Measurements from ENCODE around the gene GOLGA6L2.

DNA sequence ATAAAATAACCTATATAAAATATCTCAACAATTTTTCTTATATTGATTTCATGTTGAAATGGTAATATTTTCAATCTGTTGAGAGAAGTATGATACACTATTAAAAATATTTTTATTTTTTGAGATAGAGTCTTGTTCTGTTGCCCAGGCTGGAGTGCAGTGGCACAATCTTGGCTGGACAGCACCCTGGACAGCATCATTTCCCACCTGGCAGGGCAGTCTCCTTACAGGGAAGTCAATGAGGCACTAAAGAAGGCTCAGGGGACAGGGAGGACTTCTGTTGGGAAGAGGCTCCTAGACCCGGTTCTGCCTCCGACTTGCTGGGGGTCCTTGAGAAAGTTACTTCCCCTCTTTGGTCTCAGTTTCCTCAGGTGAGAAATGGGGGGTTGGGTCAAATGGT is 9.4 kb downstream of the GOLGA6L2 start:
- no peak for TF ChIP-seq EZH2 (IDR thresholded peaks at IDR 0.05; ENCODE audit: insufficient read depth, low read length)
- TF ChIP-seq, protein P1, sequence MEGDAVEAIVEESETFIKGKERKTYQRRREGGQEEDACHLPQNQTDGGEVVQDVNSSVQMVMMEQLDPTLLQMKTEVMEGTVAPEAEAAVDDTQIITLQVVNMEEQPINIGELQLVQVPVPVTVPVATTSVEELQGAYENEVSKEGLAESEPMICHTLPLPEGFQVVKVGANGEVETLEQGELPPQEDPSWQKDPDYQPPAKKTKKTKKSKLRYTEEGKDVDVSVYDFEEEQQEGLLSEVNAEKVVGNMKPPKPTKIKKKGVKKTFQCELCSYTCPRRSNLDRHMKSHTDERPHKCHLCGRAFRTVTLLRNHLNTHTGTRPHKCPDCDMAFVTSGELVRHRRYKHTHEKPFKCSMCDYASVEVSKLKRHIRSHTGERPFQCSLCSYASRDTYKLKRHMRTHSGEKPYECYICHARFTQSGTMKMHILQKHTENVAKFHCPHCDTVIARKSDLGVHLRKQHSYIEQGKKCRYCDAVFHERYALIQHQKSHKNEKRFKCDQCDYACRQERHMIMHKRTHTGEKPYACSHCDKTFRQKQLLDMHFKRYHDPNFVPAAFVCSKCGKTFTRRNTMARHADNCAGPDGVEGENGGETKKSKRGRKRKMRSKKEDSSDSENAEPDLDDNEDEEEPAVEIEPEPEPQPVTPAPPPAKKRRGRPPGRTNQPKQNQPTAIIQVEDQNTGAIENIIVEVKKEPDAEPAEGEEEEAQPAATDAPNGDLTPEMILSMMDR (IDR thresholded peaks at IDR 0.05; ENCODE audit: insufficient read depth, low read depth, low read length): no peak

Data from astrocyte (in vitro differentiated cells and primary cell).